Stomach smooth muscle (tissue), 2 donors: ENCODE measurements around the gene SCFD1.
"Not testable (repeated sequence)": the region's sequence is repeated elsewhere in the genome, so short reads cannot be mapped to it uniquely, and the experiment has no call there.

Experiments
- H3K27ac ChIP-seq: one replicate; pipeline ENCODE4 v1.7.0; 2013; ENCODE audit warnings: mild to moderate bottlenecking, low read length, inconsistent platforms
- H3K27me3 ChIP-seq, 2 donors: one replicate each; pipeline ENCODE4 v1.7.0; 2013; ENCODE audit warnings: low read length in 2 of 2; ENCODE audit not compliant: insufficient read depth in 2 of 2, control insufficient read depth in 1 of 2
- H3K36me3 ChIP-seq, 2 donors: one replicate each; pipeline ENCODE4 v1.7.0; 2013; ENCODE audit warnings: low read length in 2 of 2; ENCODE audit not compliant: control insufficient read depth in 2 of 2, insufficient read depth in 2 of 2
- H3K4me1 ChIP-seq: one replicate; pipeline ENCODE4 v1.7.0; 2013; ENCODE audit warnings: low read length; ENCODE audit not compliant: control insufficient read depth, insufficient read depth
- H3K4me3 ChIP-seq, 2 donors: one replicate each; pipeline ENCODE4 v1.7.0; 2013; ENCODE audit warnings: low read length in 2 of 2
- H3K9ac ChIP-seq, 2 donors: one replicate each; pipeline ENCODE4 v1.7.0; 2013; ENCODE audit warnings: low read length in 2 of 2, mild to moderate bottlenecking in 1 of 2
- H3K9me3 ChIP-seq, 2 donors: one replicate each; pipeline ENCODE4 v1.7.0; 2013; ENCODE audit warnings: low read length in 2 of 2; ENCODE audit not compliant: control insufficient read depth in 2 of 2
- donor health status: healthy.
- donor health status: Pancreatic carcinoma.

Gene SCFD1, protein sequence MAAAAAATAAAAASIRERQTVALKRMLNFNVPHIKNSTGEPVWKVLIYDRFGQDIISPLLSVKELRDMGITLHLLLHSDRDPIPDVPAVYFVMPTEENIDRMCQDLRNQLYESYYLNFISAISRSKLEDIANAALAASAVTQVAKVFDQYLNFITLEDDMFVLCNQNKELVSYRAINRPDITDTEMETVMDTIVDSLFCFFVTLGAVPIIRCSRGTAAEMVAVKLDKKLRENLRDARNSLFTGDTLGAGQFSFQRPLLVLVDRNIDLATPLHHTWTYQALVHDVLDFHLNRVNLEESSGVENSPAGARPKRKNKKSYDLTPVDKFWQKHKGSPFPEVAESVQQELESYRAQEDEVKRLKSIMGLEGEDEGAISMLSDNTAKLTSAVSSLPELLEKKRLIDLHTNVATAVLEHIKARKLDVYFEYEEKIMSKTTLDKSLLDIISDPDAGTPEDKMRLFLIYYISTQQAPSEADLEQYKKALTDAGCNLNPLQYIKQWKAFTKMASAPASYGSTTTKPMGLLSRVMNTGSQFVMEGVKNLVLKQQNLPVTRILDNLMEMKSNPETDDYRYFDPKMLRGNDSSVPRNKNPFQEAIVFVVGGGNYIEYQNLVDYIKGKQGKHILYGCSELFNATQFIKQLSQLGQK

DNA sequence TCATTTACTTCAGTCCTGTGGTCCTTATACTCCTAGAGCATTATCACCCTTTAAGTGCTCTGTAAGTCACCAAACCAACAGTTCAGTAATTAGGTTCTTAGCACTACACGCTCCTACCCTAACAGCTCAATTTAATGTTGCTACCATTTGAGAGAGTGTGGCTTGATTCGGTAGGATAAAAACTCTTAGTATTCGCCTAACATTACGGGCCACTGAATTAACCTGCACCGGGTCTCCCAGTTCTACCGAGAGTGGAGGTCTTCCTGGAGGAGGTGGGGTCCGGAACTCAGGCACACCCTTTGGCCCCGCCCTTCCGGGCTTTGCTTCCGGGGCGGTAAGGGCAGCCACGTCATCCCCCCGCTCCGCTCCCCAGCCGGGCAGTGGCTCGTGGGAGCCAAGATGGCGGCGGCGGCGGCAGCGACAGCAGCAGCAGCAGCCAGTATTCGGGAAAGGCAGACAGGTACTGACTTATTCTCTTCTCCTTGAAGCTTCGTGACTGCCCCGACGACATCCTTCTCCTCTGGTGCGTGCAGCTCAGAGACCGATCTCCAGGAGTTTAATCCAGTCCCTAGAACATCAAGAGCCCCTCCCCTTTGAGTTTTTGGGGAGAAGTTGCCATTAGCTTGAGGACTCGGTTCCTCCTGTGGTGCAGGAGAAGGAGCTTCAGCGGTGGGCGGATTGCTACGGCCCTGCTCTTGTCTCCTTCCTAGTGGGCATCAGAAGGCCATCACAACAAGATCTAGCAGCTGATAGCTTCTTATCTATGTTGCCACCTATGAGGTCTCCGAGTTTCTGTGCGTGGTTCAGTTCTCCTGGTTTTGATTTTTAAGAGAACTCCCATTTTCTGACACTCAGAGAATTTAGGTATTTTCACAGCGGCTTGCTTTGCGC lies at the start of gene SCFD1:
SCFD1 (plus strand) TSS at position 380 of the 891 bp plus-strand sequence; CDS start at position 400, 20 bp downstream.
- no peaks in the 10 kb centered on the region for H3K9me3 ChIP-seq
- H3K36me3 ChIP-seq = no peaks in the 10 kb centered on the region
- no peaks in the 10 kb centered on the region for H3K27me3 ChIP-seq
- peak within 1 kb of the TSS; percentile 97 to 98 for H3K9ac ChIP-seq
- no peaks in the 10 kb centered on the region for H3K4me1 ChIP-seq
- H3K4me3 ChIP-seq = peak within 1 kb of the TSS; percentile 97 to 98
- peak within 1 kb of the TSS; percentile 72 for H3K27ac ChIP-seq

DNA sequence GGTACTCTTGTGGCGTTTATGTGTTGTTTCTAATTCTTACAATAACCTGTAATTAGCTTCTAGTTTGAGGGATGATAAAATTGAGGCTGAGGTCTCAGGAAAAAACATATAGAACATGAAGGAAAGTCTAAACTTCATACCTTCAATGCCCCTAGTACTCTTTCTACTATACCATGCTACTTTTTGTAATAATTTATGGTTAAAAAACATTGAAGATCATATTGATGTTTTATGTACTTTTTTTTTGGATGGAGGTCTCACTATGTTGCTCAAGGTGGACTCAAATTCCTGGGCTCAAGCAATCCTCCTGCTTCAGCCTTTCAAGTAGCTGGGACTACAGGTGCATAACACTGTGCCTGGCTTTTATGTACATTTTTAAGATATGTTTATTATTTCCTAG lies 49.3 kb upstream of the SCFD1 start:
- no peak overlapping the region for H3K9ac ChIP-seq
- H3K4me1 ChIP-seq = no peaks in the 10 kb centered on the region
- no peaks in the 10 kb centered on the region for H3K27me3 ChIP-seq
- H3K36me3 ChIP-seq = no peaks in the 10 kb centered on the region
- no peak overlapping the region for H3K4me3 ChIP-seq
- no peaks in the 10 kb centered on the region for H3K9me3 ChIP-seq
- H3K27ac ChIP-seq = no peak overlapping the region

DNA sequence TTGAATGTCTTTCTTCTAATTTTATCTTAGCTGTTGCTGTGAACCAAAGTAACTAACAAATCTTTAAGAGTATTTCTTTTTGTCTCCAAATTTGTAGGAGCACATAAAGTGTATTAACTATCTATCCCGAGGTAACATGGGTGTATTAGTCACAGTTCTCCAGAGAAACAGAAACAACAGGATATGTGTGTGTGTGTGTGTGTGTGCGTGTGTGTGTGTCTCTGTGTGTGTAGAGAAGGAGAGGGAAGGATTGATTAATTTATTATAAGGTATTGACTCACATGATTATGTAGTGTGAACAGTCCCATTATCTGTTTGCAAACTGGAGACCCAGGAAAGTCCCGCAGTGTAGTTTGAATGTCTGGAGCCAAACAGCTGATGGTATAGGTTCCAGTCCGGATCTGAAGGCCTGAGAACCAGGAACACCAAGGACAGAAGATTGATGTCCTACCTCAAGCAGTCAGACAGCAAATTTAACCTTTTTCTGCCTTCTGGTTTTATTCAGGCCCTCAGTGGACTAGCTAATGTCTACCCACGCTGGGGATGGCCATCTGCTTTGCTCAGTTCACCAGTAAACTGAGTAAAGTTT lies 48.8 kb upstream of the SCFD1 start:
- no peak overlapping the region for H3K4me3 ChIP-seq
- H3K36me3 ChIP-seq = no peaks in the 10 kb centered on the region
- no peak overlapping the region for H3K27ac ChIP-seq
- no peaks in the 10 kb centered on the region for H3K4me1 ChIP-seq
- no peaks in the 10 kb centered on the region for H3K9me3 ChIP-seq
- H3K27me3 ChIP-seq = no peaks in the 10 kb centered on the region
- no peak overlapping the region for H3K9ac ChIP-seq

DNA sequence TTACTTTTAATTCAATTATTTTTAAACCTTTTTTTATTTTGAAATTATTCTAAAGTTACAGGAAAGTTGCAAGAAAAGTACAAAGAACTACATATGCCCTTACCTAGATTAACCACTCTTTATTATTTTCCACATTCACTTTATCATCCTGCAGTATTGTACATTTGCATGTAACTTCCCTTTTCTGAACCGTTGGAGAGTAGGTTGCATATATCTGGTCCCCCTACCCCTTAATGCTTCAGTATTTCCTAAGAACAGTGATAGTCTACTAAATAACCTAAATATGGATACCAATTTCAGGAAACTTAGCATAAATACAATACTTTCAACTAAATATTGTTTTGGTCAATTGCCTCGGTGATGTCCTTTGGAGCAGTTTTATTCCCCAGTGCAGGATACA lies 48.2 kb upstream of the SCFD1 start:
- H3K27me3 ChIP-seq = no peaks in the 10 kb centered on the region
- no peak overlapping the region for H3K4me3 ChIP-seq
- no peaks in the 10 kb centered on the region for H3K36me3 ChIP-seq
- no peaks in the 10 kb centered on the region for H3K9me3 ChIP-seq
- no peaks in the 10 kb centered on the region for H3K4me1 ChIP-seq
- no peak overlapping the region for H3K9ac ChIP-seq
- H3K27ac ChIP-seq = no peak overlapping the region

DNA sequence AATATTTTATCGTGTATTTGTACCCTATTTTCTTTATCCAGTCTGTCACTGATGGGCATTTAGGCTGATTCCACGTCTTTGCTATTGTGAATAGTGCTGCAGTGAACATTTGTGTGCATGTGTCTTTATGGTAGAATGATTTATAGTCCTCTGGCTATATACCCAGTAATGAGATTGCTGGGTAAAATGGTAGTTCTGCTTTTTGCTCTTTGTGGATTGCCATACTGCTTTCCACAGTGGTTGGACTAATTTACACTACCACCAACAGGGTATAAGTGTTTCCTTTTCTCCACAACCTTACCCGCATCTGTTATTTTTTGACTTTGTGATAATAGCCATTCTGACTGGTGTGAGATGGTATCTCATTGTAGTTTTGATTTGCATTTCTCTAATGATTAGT lies 47.3 kb upstream of the SCFD1 start:
- not testable (repeated sequence) for H3K27me3 ChIP-seq, H3K9ac ChIP-seq, H3K36me3 ChIP-seq, H3K4me1 ChIP-seq, H3K4me3 ChIP-seq, H3K27ac ChIP-seq, H3K9me3 ChIP-seq

DNA sequence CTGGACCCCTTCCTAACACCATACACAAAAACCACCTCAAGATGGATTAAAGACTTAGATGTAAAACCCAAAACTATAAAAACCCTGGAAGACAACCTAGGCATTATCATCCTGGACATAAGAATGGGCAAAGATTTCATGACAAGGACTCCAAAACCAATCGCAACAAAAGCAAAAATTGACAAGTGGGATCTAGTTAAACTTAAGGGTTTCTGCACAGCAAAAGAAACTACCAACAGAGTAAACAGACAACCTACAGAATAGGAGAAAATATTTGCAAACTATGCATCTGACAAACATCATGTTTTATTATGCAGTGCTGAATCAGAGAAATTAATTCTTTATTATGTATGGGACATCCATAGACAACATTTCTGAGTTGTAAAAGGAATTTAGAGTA lies 45.8 kb upstream of the SCFD1 start:
- not testable (repeated sequence) for H3K4me1 ChIP-seq, H3K36me3 ChIP-seq, H3K4me3 ChIP-seq, H3K9ac ChIP-seq, H3K27me3 ChIP-seq, H3K9me3 ChIP-seq, H3K27ac ChIP-seq

DNA sequence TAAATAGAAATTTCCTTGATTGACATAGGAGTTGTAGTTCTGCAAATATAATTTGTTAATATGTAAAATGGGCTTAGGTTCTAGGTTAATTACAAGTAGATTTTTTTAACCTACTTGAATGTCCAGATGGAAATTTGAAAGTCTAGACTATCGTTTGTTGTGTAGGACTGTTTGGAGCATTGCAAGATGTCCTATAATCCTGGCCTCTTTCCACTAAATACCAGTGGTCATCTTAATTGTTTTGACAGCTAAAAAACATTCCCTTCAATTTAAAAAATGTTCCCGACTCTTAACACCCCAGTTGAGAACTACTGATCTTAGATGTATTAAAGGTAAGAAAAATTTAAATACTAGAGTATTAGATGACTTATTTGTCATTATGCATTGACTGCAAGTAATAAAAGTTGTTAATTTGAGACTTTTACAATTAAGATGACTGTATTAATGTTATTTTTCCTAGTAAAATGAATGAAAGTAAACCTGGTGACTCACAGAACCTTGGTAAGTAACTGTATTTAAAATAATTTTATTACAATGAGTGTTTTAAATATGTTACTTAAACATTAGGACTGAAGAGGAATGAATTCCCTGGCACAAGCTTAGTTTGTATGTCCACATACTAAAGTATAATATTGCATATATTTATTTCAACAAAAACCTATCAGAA lies 41.4 kb upstream of the SCFD1 start:
- H3K9ac ChIP-seq = no peak overlapping the region
- H3K36me3 ChIP-seq = no peaks in the 10 kb centered on the region
- no peak overlapping the region for H3K4me3 ChIP-seq
- no peaks in the 10 kb centered on the region for H3K4me1 ChIP-seq
- H3K27ac ChIP-seq = no peak overlapping the region
- no peaks in the 10 kb centered on the region for H3K27me3 ChIP-seq
- no peaks in the 10 kb centered on the region for H3K9me3 ChIP-seq

DNA sequence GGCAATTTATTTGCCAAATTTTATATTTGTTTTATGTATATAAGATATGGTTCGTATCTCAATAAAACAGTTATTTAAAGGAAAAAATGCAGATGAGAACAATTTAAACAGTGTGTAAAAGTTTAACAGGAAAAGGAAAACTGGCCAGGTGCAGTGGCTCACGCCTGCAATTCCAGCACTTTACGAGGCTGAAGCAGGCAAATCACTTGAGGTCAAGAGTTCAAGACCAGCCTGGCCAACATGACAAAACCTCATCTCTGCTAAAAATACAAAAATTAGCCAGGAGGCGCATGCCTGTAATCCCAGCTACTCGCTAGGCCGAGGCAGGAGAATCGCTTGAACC lies 40.9 kb upstream of the SCFD1 start:
- H3K4me1 ChIP-seq = no peaks in the 10 kb centered on the region
- no peak overlapping the region for H3K9ac ChIP-seq
- H3K4me3 ChIP-seq = no peak overlapping the region
- H3K27ac ChIP-seq = no peak overlapping the region
- H3K36me3 ChIP-seq = no peaks in the 10 kb centered on the region
- H3K9me3 ChIP-seq = no peaks in the 10 kb centered on the region
- H3K27me3 ChIP-seq = no peaks in the 10 kb centered on the region

DNA sequence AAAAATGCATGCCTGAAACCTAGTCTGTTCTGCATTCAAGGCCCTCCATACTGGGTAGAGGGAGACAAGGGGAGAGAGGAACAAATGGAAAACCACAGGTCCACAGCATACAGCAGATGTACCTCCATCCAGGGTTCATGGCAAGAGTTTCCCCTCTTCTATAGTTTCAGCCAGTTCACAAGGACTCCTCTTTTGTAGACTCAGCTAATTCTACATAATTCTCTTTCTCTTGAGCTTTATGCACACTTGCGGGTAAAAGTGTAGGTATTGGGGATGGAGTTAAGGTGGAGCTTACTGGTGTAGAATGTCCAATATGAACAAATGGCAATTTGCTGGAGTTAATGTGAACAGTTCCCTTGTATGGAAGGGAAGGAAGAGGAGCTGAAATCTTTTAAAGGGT lies 39.7 kb upstream of the SCFD1 start:
- Histone ChIP-seq H3K9me3 (no peaks in the 10 kb centered on the region), H3K4me1 (no peaks in the 10 kb centered on the region), H3K9ac (no peak overlapping the region), H3K36me3 (no peaks in the 10 kb centered on the region), H3K27me3 (no peaks in the 10 kb centered on the region), H3K27ac (no peak overlapping the region), H3K4me3 (no peak overlapping the region)

DNA sequence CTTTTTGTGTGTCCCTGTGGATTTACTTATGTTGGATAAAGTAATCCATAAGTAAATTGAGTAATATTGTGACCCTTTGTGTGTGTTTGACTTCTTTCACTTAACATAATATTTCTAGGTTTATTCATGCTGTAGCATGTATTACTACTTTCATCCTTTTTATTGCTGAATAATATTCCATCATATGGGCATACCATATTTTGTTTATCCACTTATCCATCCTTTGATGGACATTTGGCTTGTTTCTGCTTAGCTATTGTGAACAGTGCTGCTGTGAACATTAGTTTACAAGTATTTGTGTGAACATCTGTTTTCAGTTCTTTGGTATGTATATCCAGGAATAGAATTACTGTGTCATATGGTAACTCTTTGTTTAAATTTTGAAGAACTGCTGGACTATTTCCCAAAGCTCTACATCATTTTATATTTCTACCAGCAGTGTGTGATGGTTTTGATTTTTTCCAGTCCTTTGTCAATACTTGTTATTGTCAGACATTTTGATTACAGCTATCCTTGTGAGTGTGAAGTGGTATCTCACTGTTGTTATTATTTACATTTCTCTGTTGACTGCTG lies 38.0 kb upstream of the SCFD1 start:
- H3K9ac ChIP-seq = no peak overlapping the region
- no peak overlapping the region for H3K4me3 ChIP-seq
- H3K9me3 ChIP-seq = no peaks in the 10 kb centered on the region
- no peaks in the 10 kb centered on the region for H3K27me3 ChIP-seq
- no peak overlapping the region for H3K27ac ChIP-seq
- H3K4me1 ChIP-seq = no peaks in the 10 kb centered on the region
- H3K36me3 ChIP-seq = peaks cover 0 to 2% of the 10 kb centered on the region in 2 donors
